Gastroesophageal sphincter (tissue), 4 donors: Measurements from ENCODE around the gene TK1. TPM values are rescaled to one million over a fixed set of nuclear protein-coding genes. Genes with fewer than 3 reads are reported as not detected.

Experiments
- ATAC-seq: fragments of 150-250 bp; one replicate; pipeline ENCODE4 v1.9.1; 2016; ENCODE audit warnings: mild to moderate bottlenecking, moderate library complexity
- H3K27ac ChIP-seq, 4 donors: fragments of 200-600 bp; sonication (generic) in 3 of 4; 1 replicate in 3 of 4; 2 replicates in 1 of 4; pipeline ENCODE4 v1.5.1; 2016 to 2019
- H3K27me3 ChIP-seq: fragments of 200-600 bp; sonication (generic); one replicate; pipeline ENCODE4 v1.5.1; 2019
- H3K36me3 ChIP-seq, 2 donors: fragments of 200-600 bp; sonication (generic); one replicate each; pipeline ENCODE4 v1.5.1; 2019; ENCODE audit warnings: control low read depth in 1 of 2
- H3K4me1 ChIP-seq, 3 donors: fragments of 200-600 bp; sonication (generic); 1 replicate in 2 of 3; 2 replicates in 1 of 3; pipeline ENCODE4 v1.5.1; 2016 to 2019; ENCODE audit warnings: control low read depth in 2 of 3
- H3K4me3 ChIP-seq, 2 donors: fragments of 200-600 bp; sonication (generic); one replicate each; pipeline ENCODE4 v1.5.1; 2019; ENCODE audit warnings: mild to moderate bottlenecking in 1 of 2, moderate library complexity in 1 of 2
- H3K9me3 ChIP-seq, 3 donors: fragments of 200-600 bp; sonication (generic); one replicate each; pipeline ENCODE4 v1.5.1; 2017 to 2019; ENCODE audit warnings: control low read depth in 2 of 3
- CTCF ChIP-seq, 4 experiments: fragments of 200-600 bp in 2 of 4; fragments of 450-650 bp in 2 of 4; sonication (generic) in 1 of 4; IDR thresholded peaks; one replicate each; pipeline ENCODE4 v1.5.1; 2017 to 2019; ENCODE audit warnings: antibody characterized with exemption in 4 of 4, mild to moderate bottlenecking in 2 of 4, moderate library complexity in 2 of 4
- EP300 ChIP-seq: sonication (generic); formaldehyde crosslinking; IDR thresholded peaks from one replicate; pipeline ENCODE4 v1.6.1; 2017; ENCODE audit warnings: antibody characterized with exemption, mild to moderate bottlenecking
- POLR2A ChIP-seq, 2 donors: fragments of 450-650 bp; IDR thresholded peaks; one replicate each; pipeline ENCODE4 v1.6.1; 2017; ENCODE audit warnings: antibody characterized with exemption in 2 of 2, mild to moderate bottlenecking in 2 of 2, moderate library complexity in 1 of 2
- POLR2AphosphoS5 ChIP-seq: sonication (generic); formaldehyde crosslinking; IDR thresholded peaks from one replicate; pipeline ENCODE4 v1.6.1; 2017; ENCODE audit warnings: antibody characterized with exemption
- WGBS, 2 donors: methylation state at CpG; one replicate each; pipeline ENCODE4 v1.1.5; 2018; ENCODE audit warnings: low coverage in 1 of 2; 5-methylcytosine and 5-hydroxymethylcytosine counted together
- total RNA-seq, 4 donors: library from RNA; depleted of rRNA; stranded (reverse); fragments of >200 nt; gene quantifications; one replicate each; pipeline ENCODE4 v1.1.0, GENCODE V29; 2016

Gene TK1
- total RNA-seq, 4 donors from 2014 or later, result 3.4 to 24.8 (median 12.1) TPM

GRCh38 chr17:78219396-78220150, 32.7 kb upstream of the TK1 start:
- WGBS, 2 donors, result 76 to 86% methylated on average over 7 to 9 of the region's 11 CpGs
- ATAC-seq, result no peak
- Histone ChIP-seq H3K4me3 (no peak overlapping the region), H3K27ac (no peak overlapping the region), H3K36me3 (no peaks in the 10 kb centered on the region), H3K27me3 (no peaks in the 10 kb centered on the region), H3K4me1 (peaks cover 0 to 1% (median 0%) of the 10 kb centered on the region in 3 donors), H3K9me3 (no peaks in the 10 kb centered on the region)
- TF ChIP-seq EP300 (no peak), POLR2A (IDR thresholded peaks at IDR 0.05) (no peak), POLR2AphosphoS5 (no peak), CTCF (IDR thresholded peaks at IDR 0.05) (no peak)

- H3K4me1 ChIP-seq, result peaks cover 0 to 11% (median 0%) of the 10 kb centered on the region in 3 donors
- TF ChIP-seq POLR2A (IDR thresholded peaks at IDR 0.05) (no peak), CTCF (IDR thresholded peaks at IDR 0.05) (no peak), POLR2AphosphoS5 (no peak), EP300 (no peak)
- 11 to 36% methylated on average over 1 to 3 of the region's 5 CpGs for WGBS, 2 donors
- H3K9me3 ChIP-seq, result no peaks in the 10 kb centered on the region
- ATAC-seq, result no peak
- H3K4me3 ChIP-seq, result peak overlapping the region in 1 of 2 donors; percentile 46
- no peaks in the 10 kb centered on the region for H3K27me3 ChIP-seq
- H3K27ac ChIP-seq, result no peak overlapping the region
- H3K36me3 ChIP-seq, result no peaks in the 10 kb centered on the region
Observed at GRCh38 chr17:78214706-78215061, 27.8 kb upstream of the TK1 start.

- H3K4me1 ChIP-seq, result peaks cover 0 to 11% (median 0%) of the 10 kb centered on the region in 3 donors
- H3K27me3 ChIP-seq, result no peaks in the 10 kb centered on the region
- peak within 1 kb of the TSS; percentile 1 to 46 for H3K4me3 ChIP-seq
- H3K9me3 ChIP-seq, result no peaks in the 10 kb centered on the region
- H3K36me3 ChIP-seq, result no peaks in the 10 kb centered on the region
- TF ChIP-seq POLR2A (IDR thresholded peaks at IDR 0.05), result no peak
- TF ChIP-seq EP300, result no peak
- TF ChIP-seq CTCF (IDR thresholded peaks at IDR 0.05), result no peak
- no peak for TF ChIP-seq POLR2AphosphoS5
- WGBS, 2 donors, result no CpG with 5 or more reads among the region's 60 CpGs
- H3K27ac ChIP-seq, result no peak within 1 kb of the TSS
- ATAC-seq, result peak; percentile 99
Observed at GRCh38 chr17:78214016-78214705, 27.3 kb upstream of the TK1 start, which contains the start of gene BIRC5. Gene BIRC5 (plus strand): TSS chr17:78214253. CDS start chr17:78214317, 64 bp downstream.

GRCh38 chr17:78211032-78211431, 24.2 kb upstream of the TK1 start:
- H3K36me3 ChIP-seq, result peaks cover 0 to 17% of the 10 kb centered on the region in 2 donors
- H3K27ac ChIP-seq, result no peak overlapping the region
- no peaks in the 10 kb centered on the region for H3K9me3 ChIP-seq
- ATAC-seq, result no peak
- TF ChIP-seq EP300 (no peak), CTCF (IDR thresholded peaks at IDR 0.05) (no peak), POLR2A (IDR thresholded peaks at IDR 0.05) (no peak), POLR2AphosphoS5 (no peak)
- H3K4me3 ChIP-seq, result no peak overlapping the region
- H3K4me1 ChIP-seq, result peaks cover 0 to 11% (median 0%) of the 10 kb centered on the region in 3 donors
- no peaks in the 10 kb centered on the region for H3K27me3 ChIP-seq
- WGBS, 2 donors, result 89 to 94% methylated on average over 3 to 7 of the region's 11 CpGs
